ENCODE data around the gene KCNH1. TPM values are rescaled to one million over a fixed set of nuclear protein-coding genes. Genes with fewer than 3 reads are reported as not detected.

The KCNH1 gene
- total RNA-seq, 1 experiment from 2014 or later, result not detected

GRCh38 chr1:211145944-211146343, 12.0 kb upstream of the KCNH1 start:
- Histone ChIP-seq H3K4me3 (replicated peaks in 1 of 2; ENCODE audit: low read depth in 1 of 2, low read length in 2 of 2) (no peak overlapping the region), H3K9ac (ENCODE audit: low read length) (no peak overlapping the region), H3K4me1 (ENCODE audit: control insufficient read depth in 1 of 2, insufficient read depth in 2 of 2, low read length in 2 of 2) (no peaks in the 10 kb centered on the region), H3K27me3 (ENCODE audit: insufficient read depth, low read length) (peaks cover 4% of the 10 kb centered on the region; the same call in 1 of the 2 replicates), H2AFZ (ENCODE audit: low read depth, low read length, poor library complexity, severe bottlenecking) (no peak overlapping the region), H3K4me2 (ENCODE audit: low read length) (no peak overlapping the region), H3K9me3 (ENCODE audit: control insufficient read depth in 1 of 2, insufficient read depth in 1 of 2, low read depth in 1 of 2, low read length in 2 of 2) (no peaks in the 10 kb centered on the region), H3K79me2 (ENCODE audit: insufficient read depth, low read length) (no peaks in the 10 kb centered on the region), H3K9me2 (ENCODE audit: insufficient read depth) (no peaks in the 10 kb centered on the region), H4K20me1 (ENCODE audit: insufficient read depth) (no peaks in the 10 kb centered on the region), H3K36me3 (ENCODE audit: control insufficient read depth in 1 of 2, insufficient read depth in 2 of 2, low read length in 2 of 2) (no peaks in the 10 kb centered on the region; a peak in 1 of 4 replicates), H3K27ac (ENCODE audit: low read depth, low read length) (no peak overlapping the region)
- ChIA-PET RAD21 (ENCODE audit: low non-redundant PET in 1 of 2, low total read pairs in 2 of 2, uncharacterized antibody in 2 of 2, unreplicated experiment in 2 of 2) (no interaction called here), POLR2A (interaction anchor here (0.9 kb wide), 1 partner anchor 772 kb away, joined by 3 read pairs; no protein-coding TSS in a partner anchor), CTCF (no interaction called here)
- no peak for TF ChIP-seq ZFX (IDR thresholded peaks at IDR 0.05)
- TF ChIP-seq YY1 (IDR thresholded peaks at IDR 0.05; ENCODE audit: extremely low read depth, insufficient replicate concordance, low read depth, low read length), result no peak
- TF ChIP-seq, protein P1, sequence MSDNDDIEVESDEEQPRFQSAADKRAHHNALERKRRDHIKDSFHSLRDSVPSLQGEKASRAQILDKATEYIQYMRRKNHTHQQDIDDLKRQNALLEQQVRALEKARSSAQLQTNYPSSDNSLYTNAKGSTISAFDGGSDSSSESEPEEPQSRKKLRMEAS (IDR thresholded peaks at IDR 0.05), result no peak
- no peak for TF ChIP-seq SIN3A (IDR thresholded peaks at IDR 0.05; ENCODE audit: low read depth)
- TF ChIP-seq EGR1 (IDR thresholded peaks at IDR 0.05; ENCODE audit: low read depth), result no peak
- TF ChIP-seq RAD21 (IDR thresholded peaks at IDR 0.05; ENCODE audit: low read depth), result no peak
- no peak for TF ChIP-seq EZH2 (IDR thresholded peaks at IDR 0.05)
- no peak for TF ChIP-seq ZNF274 (IDR thresholded peaks at IDR 0.05; ENCODE audit: low read depth, low read length)
- TF ChIP-seq POLR2A (IDR thresholded peaks at IDR 0.05; ENCODE audit: borderline replicate concordance, extremely low read depth, insufficient read depth, insufficient read length), result no peak
- TF ChIP-seq ELF1 (IDR thresholded peaks at IDR 0.05; ENCODE audit: borderline replicate concordance, low read depth), result no peak
- BruUV-seq (replicated peaks), result no TSS peak
- DNase-seq (ENCODE audit: low read depth, low spot score), result no peak
- no peak for ATAC-seq
- intact Hi-C loops (cut with micrococcal nuclease), result no loop called here

- ChIA-PET POLR2A (interaction anchor here (0.6 to 1.3 kb wide), 2 partner anchors 125 to 762 kb away, joined by 3 read pairs; no protein-coding TSS in a partner anchor), RAD21 (ENCODE audit: low non-redundant PET in 1 of 2, low total read pairs in 2 of 2, uncharacterized antibody in 2 of 2, unreplicated experiment in 2 of 2) (interaction anchor here in 1 of 2 experiments (0.8 kb wide), 1 partner anchor 729 kb away, joined by 3 read pairs; no protein-coding TSS in a partner anchor), CTCF (interaction anchor here (0.6 to 4.1 kb wide), 15 partner anchors 9 to 729 kb away, joined by 3 to 46 read pairs (median 4); no protein-coding TSS in a partner anchor)
- H3K4me3 ChIP-seq (replicated peaks in 1 of 2; ENCODE audit: low read depth in 1 of 2, low read length in 2 of 2), result no peak overlapping the region
- no peak overlapping the region for H3K9ac ChIP-seq (ENCODE audit: low read length)
- TF ChIP-seq EZH2phosphoT487 (IDR thresholded peaks at IDR 0.05; ENCODE audit: borderline replicate concordance) (no peak), RAD21 (IDR thresholded peaks at IDR 0.05; ENCODE audit: low read depth) (peak; percentile 84)
- TF ChIP-seq, protein P2, sequence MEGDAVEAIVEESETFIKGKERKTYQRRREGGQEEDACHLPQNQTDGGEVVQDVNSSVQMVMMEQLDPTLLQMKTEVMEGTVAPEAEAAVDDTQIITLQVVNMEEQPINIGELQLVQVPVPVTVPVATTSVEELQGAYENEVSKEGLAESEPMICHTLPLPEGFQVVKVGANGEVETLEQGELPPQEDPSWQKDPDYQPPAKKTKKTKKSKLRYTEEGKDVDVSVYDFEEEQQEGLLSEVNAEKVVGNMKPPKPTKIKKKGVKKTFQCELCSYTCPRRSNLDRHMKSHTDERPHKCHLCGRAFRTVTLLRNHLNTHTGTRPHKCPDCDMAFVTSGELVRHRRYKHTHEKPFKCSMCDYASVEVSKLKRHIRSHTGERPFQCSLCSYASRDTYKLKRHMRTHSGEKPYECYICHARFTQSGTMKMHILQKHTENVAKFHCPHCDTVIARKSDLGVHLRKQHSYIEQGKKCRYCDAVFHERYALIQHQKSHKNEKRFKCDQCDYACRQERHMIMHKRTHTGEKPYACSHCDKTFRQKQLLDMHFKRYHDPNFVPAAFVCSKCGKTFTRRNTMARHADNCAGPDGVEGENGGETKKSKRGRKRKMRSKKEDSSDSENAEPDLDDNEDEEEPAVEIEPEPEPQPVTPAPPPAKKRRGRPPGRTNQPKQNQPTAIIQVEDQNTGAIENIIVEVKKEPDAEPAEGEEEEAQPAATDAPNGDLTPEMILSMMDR (IDR thresholded peaks at IDR 0.05 in 2 of 3, conservative IDR thresholded peaks at IDR 0.05 in 1 of 3; ENCODE audit: borderline replicate concordance in 1 of 3, insufficient read depth in 1 of 3, low read depth in 2 of 3, low read length in 2 of 3), result peak; percentile 67 to 75 (median 72)
- H3K4me1 ChIP-seq (ENCODE audit: control insufficient read depth in 1 of 2, insufficient read depth in 2 of 2, low read length in 2 of 2), result peaks cover 0 to 4% of the 10 kb centered on the region in 2 experiments; a peak in 2 of 4 replicates
- intact Hi-C loops (cut with micrococcal nuclease), result loop anchor here (1.0 to 5.0 kb wide), 5 partner anchors 122 to 728 kb away; partner anchors contain the start of gene RCOR3
- DNase-seq (ENCODE audit: low read depth, low spot score) (peak; percentile 45), ATAC-seq (peak; percentile 39)
- H3K27me3 ChIP-seq (ENCODE audit: insufficient read depth, low read length), result peaks cover 60% of the 10 kb centered on the region
- no peaks in the 10 kb centered on the region for H3K9me3 ChIP-seq (ENCODE audit: control insufficient read depth in 1 of 2, insufficient read depth in 1 of 2, low read depth in 1 of 2, low read length in 2 of 2)
- H2AFZ ChIP-seq (ENCODE audit: low read depth, low read length, poor library complexity, severe bottlenecking), result peak overlapping the region; percentile 55
- no peak overlapping the region for H3K27ac ChIP-seq (ENCODE audit: low read depth, low read length)
- BruUV-seq (replicated peaks), result no TSS peak
- H3K4me2 ChIP-seq (ENCODE audit: low read length), result no peak overlapping the region
- H3K79me2 ChIP-seq (ENCODE audit: insufficient read depth, low read length), result no peaks in the 10 kb centered on the region
- H3K9me2 ChIP-seq (ENCODE audit: insufficient read depth), result no peaks in the 10 kb centered on the region
- H3K36me3 ChIP-seq (ENCODE audit: control insufficient read depth in 1 of 2, insufficient read depth in 2 of 2, low read length in 2 of 2), result no peaks in the 10 kb centered on the region
- no peaks in the 10 kb centered on the region for H4K20me1 ChIP-seq (ENCODE audit: insufficient read depth)
These were observed 1.5 kb upstream of the KCNH1 start for GRCh38 chr1:211135342-211135950.

Measured in HCT116 (cell line).